Measurements from ENCODE around the gene DLG1.

Gene DLG1

GRCh38 chr3:197167549-197167948 lies 130.9 kb downstream of the DLG1 start:
- DNase-seq: no peak

- no peak for DNase-seq
These were observed 132.5 kb downstream of the DLG1 start for GRCh38 chr3:197165890-197166289.

DNA sequence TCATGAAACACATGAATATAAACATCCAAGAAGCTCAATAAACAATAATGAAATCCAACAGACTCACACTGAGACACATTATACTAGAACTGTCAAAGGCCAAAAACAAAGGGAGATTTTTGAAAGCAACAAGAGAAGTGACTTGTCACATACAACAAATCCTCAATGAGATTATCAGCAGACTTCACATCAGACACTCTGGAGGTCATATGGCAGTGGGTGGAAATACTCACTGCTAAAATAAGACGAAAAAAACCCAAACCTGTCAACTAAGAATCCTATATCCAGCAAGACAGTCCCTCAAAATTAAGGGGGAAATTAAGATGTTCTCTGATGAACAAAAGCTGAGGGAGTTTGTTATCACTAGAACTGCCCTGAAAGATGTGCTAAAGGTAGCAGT lies 143.4 kb downstream of the DLG1 start:
- no peak for DNase-seq

GRCh38 chr3:197151580-197151979 lies 146.8 kb downstream of the DLG1 start:
- DNase-seq: no peak

- DNase-seq: no peak
These were observed 148.9 kb downstream of the DLG1 start for GRCh38 chr3:197149528-197149927.

GRCh38 chr3:197144188-197144587 lies 154.2 kb downstream of the DLG1 start:
- no peak for DNase-seq

DNA sequence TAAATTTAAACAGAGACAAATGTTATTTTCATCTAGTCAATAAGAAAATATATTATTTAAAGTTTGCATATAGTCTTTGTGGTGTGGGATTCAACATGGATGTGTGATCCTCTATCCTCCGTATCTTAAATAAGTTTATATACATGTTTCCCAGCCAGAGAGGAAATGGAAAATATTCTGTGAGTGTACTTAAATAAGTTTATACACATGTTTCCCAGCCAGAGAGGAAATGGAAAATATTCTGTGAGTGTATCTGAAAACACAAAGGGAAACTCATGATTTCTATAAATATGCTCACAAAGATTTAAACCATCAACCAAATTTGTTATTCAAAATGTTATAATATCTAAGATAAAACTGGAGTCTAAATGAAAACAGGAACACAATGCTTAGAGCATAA lies 158.8 kb downstream of the DLG1 start:
- no peak for DNase-seq

DNA sequence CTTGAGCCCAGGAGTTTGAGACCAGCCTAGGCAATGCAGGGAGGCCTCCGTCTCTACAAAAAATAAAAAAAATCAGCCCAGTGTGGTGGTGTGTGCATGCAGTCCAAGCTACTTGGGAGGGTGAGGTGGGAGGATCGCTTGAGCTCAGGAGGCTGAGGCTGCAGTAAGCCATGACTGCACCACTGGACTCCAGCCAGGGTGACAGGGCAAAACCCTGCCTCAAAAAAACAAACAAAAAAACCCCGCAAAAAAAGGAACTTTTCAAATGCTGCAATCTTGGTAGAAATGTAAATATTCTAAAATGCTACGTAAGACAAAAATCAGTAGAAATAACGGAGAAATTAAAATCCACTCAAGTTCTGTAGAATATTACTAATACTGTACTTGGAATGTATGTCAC lies 160.7 kb downstream of the DLG1 start:
- DNase-seq: no peak

GRCh38 chr3:197136744-197137143 lies 161.7 kb downstream of the DLG1 start:
- DNase-seq: no peak

GRCh38 chr3:197135212-197135611 lies 163.2 kb downstream of the DLG1 start:
- DNase-seq: peak; percentile 3

- DNase-seq: no peak
These were observed 165.4 kb downstream of the DLG1 start for GRCh38 chr3:197132916-197133530.

GRCh38 chr3:197125636-197126035 lies 172.8 kb downstream of the DLG1 start:
- DNase-seq: peak; percentile 3

DNA sequence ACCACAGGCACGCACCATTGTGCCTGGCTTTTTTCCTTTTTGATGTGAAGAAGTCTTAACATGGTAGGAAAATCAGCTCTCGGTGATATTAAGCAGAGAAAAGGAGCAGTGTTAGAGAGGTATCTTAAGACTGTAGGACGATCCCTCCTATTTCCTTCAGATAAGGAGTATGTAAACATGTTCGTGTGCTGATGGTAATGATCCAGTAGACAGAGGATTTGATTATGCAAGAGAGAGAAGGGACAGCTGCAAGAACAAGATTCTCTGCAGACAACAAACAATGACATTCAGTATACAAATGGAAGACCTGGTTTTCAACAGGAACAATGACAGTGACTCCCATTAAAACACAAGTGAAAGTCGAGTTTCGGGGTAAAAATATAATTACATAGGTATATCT lies 173.7 kb downstream of the DLG1 start:
- DNase-seq: no peak

GRCh38 chr3:197122394-197122793 lies 176.0 kb downstream of the DLG1 start:
- no peak for DNase-seq

DNA sequence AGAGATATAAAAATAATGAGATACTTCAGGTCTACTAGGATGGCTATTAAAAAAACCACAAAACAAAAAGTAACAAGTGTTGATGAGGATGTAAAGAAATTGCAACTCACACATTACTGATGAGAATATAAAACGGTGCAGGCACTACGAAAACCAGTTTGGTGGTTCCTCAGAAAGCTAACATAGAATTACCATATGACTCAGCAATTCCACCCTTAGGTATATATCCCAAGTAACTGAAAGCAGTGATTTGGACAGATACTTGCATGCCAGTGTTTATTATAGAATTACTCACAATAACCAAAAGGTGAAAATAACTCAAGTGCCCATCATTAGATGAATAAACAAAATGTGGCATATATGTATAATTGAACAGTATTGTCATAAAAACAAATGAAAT lies 181.3 kb downstream of the DLG1 start:
- no peak for DNase-seq

DNA sequence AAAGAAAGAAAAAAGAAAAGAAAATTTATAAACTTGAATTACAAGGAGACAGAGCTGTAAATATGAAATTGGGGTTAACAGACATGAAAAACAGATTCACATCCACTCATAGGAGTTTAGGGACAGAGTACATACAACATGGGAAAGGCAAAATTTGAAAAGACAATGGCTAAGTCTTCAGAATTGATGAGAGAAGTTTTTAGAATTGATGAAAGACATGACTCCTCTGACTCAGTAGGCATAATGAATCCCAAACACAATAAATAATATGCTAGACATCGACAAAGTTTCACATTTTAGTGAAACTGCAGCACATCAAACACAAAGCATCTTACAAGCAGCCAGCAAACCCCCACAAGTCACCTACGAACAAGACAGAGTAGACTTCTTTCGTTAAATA lies 184.4 kb downstream of the DLG1 start:
- DNase-seq: no peak

GRCh38 chr3:197111685-197112084 lies 186.7 kb downstream of the DLG1 start:
- DNase-seq: no peak

- DNase-seq: no peak
These were observed 192.6 kb downstream of the DLG1 start for GRCh38 chr3:197105786-197106185.

GRCh38 chr3:197104738-197105137 lies 193.7 kb downstream of the DLG1 start:
- no peak for DNase-seq

DNA sequence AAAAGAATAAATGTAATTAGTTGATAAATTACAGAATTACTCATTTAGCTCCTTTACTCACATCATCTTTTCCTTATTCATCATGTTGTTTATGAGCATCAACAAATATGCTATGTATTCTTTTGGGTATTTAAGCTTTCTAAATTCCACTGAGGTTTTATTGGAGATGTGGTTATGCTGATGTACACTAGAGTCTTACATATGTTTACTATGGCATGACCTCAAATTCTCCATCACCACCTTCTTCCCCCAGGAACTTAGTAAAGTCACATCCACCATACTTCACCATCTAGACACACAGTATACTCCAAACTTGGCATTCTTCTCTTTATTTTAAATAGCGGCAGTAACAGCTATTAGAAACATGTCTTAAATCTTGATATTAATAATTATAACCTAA lies 194.6 kb downstream of the DLG1 start:
- no peak for DNase-seq

DNA sequence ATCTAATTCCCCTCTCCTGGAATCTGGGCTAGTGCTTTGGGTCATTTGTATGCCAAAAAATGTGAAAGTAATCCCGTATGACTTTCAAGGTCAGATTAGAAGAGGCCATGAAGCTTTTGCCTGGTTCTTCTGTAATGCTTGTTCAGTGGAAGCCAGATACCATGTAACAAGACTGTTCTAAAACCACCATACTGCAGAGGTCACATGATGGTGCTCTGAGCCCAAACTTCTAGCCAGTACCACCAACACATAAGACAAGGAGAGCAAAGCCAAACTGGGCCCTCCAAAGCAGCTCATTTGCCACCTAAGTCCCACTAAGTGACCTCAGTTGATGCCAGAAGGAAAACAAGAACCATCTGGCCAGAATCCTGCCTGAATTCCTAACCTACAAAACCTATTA lies 204.5 kb downstream of the DLG1 start:
- DNase-seq: no peak

DNA sequence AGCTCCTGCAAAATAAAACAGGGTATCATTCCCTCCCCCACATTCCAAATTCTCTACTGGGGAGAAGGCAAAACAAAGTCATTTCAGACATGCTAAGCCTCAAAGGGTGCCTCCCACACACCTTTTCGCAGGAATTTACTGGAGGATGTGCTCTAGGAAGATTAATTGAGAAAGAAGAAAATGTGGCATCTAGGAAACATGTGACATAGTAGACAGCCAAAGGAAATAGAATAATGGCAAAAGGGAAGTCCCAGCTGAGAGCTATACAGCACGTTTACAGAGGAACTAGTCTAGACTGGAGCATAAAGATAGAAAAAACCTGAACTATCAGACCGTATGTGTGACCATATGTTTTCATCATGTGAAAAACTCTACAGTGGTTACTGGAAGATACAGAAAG lies 210.0 kb downstream of the DLG1 start:
- DNase-seq: no peak

GRCh38 chr3:197085137-197085536 lies 213.3 kb downstream of the DLG1 start:
- DNase-seq: no peak

DNA sequence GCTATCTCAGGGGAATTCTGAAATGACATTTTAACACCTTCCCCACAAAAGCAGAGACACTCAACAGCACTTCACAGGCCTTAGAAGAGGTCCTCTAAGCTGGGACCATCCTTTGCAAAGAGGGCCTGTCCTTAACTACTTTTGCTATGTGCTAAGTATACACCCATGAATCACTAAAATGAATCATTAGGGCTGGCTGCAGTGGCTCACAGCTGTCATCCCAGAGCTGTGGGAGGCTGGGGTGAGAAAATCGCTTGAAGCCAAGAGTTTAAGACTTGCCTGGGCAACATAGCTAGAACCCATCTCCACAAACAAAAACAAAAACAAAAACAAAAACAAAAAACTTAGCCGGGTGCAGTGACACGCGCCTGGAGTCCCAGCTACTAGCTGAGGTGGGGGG lies 214.9 kb downstream of the DLG1 start:
- DNase-seq: peak; percentile 62

- no peak for DNase-seq
These were observed 215.5 kb downstream of the DLG1 start for GRCh38 chr3:197082871-197083270.

- no peak for DNase-seq
These were observed 218.1 kb downstream of the DLG1 start for GRCh38 chr3:197080344-197080743.

Data from stimulated activated CD4-positive, alpha-beta T cell treated with anti-CD3 and anti-CD28 coated beads, Interleukin-1b, Interleukin-23, amount 100 ng/mL, for 48 hours (primary cell).